HG03342 (cell line): ENCODE measurements around the gene KBTBD12.

ENCODE experiments used
- ATAC-seq: cut with Tn5 transposase; IDR thresholded peaks from one replicate; pipeline ENCODE4 v1.9.1; 2021; ENCODE audit warnings: mild to moderate bottlenecking, moderate library complexity; ENCODE audit not compliant: unreplicated experiment

The KBTBD12 gene

DNA sequence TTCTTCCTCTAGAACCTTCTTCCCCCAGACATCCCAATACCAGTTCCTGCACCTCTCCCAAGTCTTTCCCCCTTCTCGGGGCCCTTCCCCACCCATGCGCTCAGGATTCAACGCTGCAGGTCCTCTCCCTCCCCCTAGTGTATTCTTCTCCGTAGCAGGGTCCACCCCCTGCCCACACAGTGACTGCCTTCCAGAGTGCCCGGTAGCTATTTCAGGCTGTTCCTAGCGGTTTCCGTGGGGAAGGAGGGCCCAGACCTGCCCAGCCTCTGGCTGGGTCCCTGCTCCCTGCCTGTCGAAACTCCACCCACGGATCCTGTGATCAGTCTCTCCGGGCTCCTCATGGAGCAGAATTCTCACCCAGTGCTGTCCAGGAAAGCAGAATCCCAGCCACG lies 92.0 kb downstream of the KBTBD12 start:
- no peak for ATAC-seq

DNA sequence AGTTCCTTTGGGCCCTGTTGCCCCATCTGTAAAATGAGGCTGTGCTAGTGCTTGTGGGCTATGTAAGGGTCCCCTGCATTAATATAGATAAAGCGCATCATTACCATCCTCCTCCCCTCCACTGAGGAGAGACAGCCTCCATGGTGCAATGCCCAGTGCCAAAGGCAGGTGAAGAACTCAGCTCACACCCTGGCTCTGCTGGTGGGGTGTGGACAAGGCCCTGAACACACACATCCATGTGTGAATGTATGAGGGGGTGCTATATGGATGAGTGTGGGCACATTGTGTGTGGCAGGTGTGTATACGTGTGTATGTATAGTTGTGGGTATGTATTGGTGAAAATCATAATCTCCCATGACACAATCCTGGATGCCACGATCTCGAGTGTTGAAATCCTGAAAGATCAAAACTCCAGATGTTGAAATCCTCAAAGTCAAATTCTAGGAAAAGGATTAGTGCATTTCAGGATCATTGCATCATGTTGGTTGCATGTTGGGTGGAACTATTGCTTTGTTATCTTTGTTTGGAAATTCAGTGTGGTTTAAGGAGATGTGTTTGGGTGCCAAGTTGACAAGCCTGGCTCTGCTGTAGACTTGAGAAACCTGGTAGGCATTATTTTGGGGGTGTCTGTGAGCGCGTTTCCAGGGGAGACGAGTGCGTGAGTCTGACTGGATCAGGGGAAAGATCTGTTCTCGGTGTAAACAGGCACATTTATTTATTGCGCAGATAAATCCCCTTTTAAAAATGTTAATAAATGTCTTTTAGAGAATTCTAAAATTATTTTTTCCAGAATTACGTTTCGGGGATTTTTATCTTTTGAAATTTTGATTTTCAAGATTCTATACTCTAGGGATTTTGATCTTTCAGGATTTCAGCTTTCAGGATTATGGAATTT lies 95.2 kb downstream of the KBTBD12 start:
- ATAC-seq, result no peak

DNA sequence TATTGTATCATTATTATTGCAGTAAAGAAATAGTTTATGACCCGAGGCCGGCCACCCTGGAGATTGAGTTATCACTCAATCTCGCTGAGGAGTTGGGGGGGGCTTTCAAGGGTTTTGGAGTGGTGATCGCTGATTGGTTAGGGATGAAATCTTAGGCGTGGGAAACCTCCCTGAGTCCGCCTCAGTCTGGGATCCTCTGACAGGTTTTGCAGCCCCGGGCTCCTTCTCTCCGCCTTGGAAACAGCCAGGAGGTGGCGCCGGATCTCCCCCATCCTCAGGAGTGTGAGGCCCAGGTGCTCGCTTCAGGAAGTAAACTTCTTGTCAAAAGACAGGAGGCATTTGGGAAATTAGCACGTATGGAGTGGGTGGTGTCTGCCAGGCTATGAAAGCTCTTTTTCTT lies 96.1 kb downstream of the KBTBD12 start:
- no peak for ATAC-seq

DNA sequence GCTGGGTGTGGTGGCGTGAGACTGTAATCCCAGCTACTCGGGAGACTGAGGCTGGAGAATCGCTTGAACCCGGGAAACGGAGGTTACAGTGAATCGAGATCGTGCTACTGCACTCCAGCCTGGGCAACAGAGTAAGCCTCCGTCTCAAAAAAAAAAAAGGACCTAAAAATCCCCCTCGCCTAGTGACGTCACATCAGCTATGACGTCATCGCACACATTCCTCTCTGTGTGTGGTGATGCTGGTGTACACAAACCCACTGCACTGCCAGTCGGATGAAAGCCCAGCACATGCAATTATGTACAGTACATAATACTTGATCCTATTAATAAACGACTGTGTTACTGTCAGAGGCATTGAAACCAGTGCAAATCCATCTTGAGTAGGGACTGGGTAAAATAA lies 97.0 kb downstream of the KBTBD12 start:
- ATAC-seq, result no peak

DNA sequence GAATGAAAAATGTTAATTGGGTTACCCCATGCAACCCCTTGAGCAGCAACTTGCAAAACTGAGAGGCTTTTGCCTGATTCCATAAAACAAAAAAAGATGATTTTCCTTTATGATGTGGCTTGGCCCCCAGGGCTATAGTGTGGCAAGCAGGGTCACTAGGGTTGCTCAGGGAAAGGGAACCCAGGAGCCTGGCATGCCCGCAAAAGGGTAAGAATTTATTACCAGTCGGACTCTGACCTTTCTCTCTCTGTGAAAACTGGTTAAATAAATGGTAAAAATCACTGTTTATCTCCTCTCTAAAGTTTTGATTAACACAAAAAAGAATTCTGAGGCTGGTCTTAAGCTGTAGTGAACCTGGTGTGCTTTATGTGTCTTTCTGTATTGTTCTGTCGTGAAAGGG lies 99.5 kb downstream of the KBTBD12 start:
- ATAC-seq, result no peak

DNA sequence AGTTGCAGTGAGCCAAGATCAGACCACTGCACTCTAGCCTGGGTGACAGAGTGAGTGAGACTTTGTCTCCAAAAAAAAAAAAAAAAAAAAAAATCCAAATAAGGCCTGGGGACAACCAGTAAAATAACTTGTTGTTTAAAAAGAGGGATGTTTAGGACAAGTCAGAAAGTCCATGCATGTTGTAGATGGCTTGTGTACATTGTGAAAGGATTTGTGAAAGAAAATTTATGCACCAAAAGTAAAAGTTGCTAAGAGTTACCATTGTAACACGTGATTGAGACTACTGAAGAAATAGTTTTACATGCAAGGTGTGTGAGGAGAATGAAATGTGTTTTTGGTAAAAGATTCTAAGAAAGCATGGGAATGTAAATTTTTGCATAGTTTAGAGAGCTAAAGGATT lies 101.5 kb downstream of the KBTBD12 start:
- ATAC-seq, result no peak

DNA sequence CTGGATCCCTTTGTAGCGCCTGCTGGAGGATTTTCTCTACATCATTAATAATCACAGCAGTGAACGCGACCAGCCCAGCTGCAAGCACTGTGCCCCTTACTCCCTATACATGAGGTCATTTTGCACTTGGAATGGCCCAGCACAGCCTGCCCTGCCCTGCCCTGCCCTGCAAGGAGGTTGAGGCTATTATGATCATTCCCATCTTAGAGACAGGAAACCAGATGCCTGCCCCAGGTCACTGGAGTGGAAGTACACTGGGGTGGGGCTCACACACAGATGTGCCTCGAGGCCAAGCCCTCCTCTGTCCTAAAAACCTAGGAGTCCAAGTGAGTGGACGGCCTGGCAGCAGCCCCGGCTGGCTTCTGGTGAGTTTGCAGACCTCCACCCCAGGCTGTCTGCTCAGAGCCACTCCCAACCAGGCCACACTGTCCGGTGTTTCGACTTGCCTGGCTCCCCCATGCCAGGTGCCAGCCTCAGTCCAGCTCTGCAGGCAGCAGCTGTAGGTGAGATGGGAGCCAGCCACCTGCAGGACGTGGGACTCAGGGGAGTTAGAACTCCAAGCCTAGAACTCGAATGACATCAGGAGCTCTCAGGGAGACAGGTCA lies 106.8 kb downstream of the KBTBD12 start:
- ATAC-seq, result no peak

DNA sequence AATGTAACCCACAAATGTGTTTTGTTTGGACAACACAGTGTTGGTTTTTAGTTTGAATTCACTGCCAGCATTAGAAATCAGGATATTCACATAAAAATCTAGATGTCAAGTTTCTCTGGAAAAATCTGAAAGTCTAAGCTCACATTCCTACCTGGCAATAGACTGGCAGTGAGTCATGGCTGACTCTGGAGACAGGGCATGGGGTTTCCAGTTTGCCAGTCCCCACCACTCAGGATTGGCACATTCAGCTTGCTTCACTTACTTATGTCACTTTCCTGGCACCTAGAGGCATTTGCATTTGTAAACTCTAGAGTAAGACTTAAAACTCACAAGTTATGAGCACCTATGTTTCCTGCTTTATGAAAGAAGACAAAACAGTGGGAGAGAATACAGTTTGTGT lies 118.1 kb downstream of the KBTBD12 start:
- ATAC-seq, result no peak

DNA sequence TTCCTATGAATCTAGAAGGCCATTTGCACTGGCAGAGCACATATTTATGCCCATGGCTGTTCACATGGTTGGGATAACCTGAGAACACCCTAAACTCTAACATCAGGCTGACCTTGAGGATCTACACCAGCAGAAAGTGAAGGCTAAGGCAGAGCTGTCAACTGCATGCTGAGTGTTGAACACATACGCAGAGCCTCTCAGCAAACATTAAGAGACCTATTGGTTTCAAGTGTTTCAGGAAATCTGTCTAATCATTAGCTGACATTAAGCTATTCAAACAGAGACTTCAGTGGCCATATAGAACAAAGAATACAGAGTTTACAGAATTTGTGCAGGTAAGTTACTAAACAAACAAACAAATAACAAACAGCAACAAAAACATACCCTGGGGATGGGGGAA lies 121.1 kb downstream of the KBTBD12 start:
- no peak for ATAC-seq
